K562 (cell line): ENCODE measurements around the gene MAP3K19. TPM values are rescaled to one million over a fixed set of nuclear protein-coding genes. Genes with fewer than 3 reads are reported as not detected.

Experiments
- CBFA2T3 ChIP-seq: fragments of 450-650 bp; IDR thresholded peaks from 2 replicates; pipeline ENCODE4 v1.6.1; 2017
- CC2D1A ChIP-seq: fragments of 450-650 bp; IDR thresholded peaks from 2 replicates; pipeline ENCODE4 v1.6.1; 2017; ENCODE audit warnings: mild to moderate bottlenecking
- CHD4 ChIP-seq: fragments of 200-600 bp; sonication (generic); IDR thresholded peaks from 3 replicates; pipeline ENCODE4 v1.6.1; 2012; ENCODE audit warnings: low read depth, mild to moderate bottlenecking, mixed read lengths, low read length, inconsistent platforms; ENCODE audit not compliant: insufficient read depth, insufficient replicate concordance, poor library complexity, severe bottlenecking
- DACH1 ChIP-seq: fragments of 450-650 bp; IDR thresholded peaks from 2 replicates; pipeline ENCODE4 v1.6.1; 2018; ENCODE audit not compliant: partially characterized antibody
- ETS2 ChIP-seq: IDR thresholded peaks from 2 replicates; pipeline ENCODE4 v1.6.1; 2016; ENCODE audit warnings: borderline replicate concordance, missing genetic modification characterization, mild to moderate bottlenecking, moderate library complexity, missing compliant biosample characterization; ENCODE audit not compliant: poor library complexity, severe bottlenecking
- FUS ChIP-seq: fragments of 200-400 bp; formaldehyde crosslinking; optimal IDR thresholded peaks from 2 replicates; pipeline ENCODE3; 2017; ENCODE audit warnings: low read depth, low read length
- HNRNPH1 ChIP-seq: fragments of 200-400 bp; formaldehyde crosslinking; optimal IDR thresholded peaks from 2 replicates; pipeline ENCODE3; 2017; ENCODE audit warnings: low read depth, mild to moderate bottlenecking, low read length, moderate library complexity
- MAFK ChIP-seq: IDR thresholded peaks from 2 replicates; pipeline ENCODE4 v1.6.1; 2011; ENCODE audit warnings: low read length, improper control_type of control experiment
- MLX ChIP-seq, 2 experiments: fragments of 450-650 bp in 1 of 2; sonication (generic) in 1 of 2; formaldehyde crosslinking; conservative IDR thresholded peaks; 2 replicates each; pipeline versions ENCODE4 v1.4.0 to v1.8.1; 2020 to 2022; ENCODE audit warnings: mild to moderate bottlenecking in 1 of 2, missing genetic modification reagents in 1 of 2
- POLR2B ChIP-seq: fragments of 450-650 bp; IDR thresholded peaks from 2 replicates; pipeline ENCODE4 v1.6.1; 2018; ENCODE audit warnings: low read depth; ENCODE audit not compliant: partially characterized antibody
- RAD51 ChIP-seq: fragments of 450-650 bp; IDR thresholded peaks from 2 replicates; pipeline ENCODE4 v1.7.1; 2016; ENCODE audit warnings: low read depth, mild to moderate bottlenecking, borderline replicate concordance
- RBM17 ChIP-seq: fragments of 200-400 bp; formaldehyde crosslinking; IDR thresholded peaks from 2 replicates; pipeline ENCODE4 v1.6.1; 2017; ENCODE audit warnings: low read depth, mild to moderate bottlenecking, low read length, borderline replicate concordance
- RBM22 ChIP-seq: fragments of 200-400 bp; formaldehyde crosslinking; IDR thresholded peaks from 2 replicates; pipeline ENCODE4 v1.6.1; 2018; ENCODE audit warnings: low read length, low read depth; ENCODE audit not compliant: poor library complexity, severe bottlenecking
- RCOR1 ChIP-seq, 2 experiments: IDR thresholded peaks; 2 replicates each; pipeline ENCODE4 v1.6.1; 2012; ENCODE audit warnings: low read depth in 2 of 2, low read length in 2 of 2, borderline replicate concordance in 1 of 2, improper control_type of control experiment in 1 of 2
- TCF15 ChIP-seq: fragments of 250-450 bp; sonication (Bioruptor Pico); IDR thresholded peaks from 2 replicates; pipeline ENCODE4 v1.8.0; 2022; ENCODE audit warnings: moderate library complexity, mild to moderate bottlenecking, inconsistent platforms
- TCF7L2 ChIP-seq: fragments of 150-350 bp; IDR thresholded peaks from 2 replicates; pipeline ENCODE4 v1.6.1; 2016; ENCODE audit warnings: low read depth, mild to moderate bottlenecking, low read length, moderate library complexity
- TEAD4 ChIP-seq, 2 experiments: sonication (generic) in 1 of 2; formaldehyde crosslinking in 1 of 2; IDR thresholded peaks; 2 replicates each; pipeline versions ENCODE4 v1.6.1 to v1.8.0; 2012 to 2022; ENCODE audit warnings: borderline replicate concordance in 1 of 2, inconsistent platforms in 1 of 2, low read length in 1 of 2, mild to moderate bottlenecking in 1 of 2, missing genetic modification reagents in 1 of 2
- THAP7 ChIP-seq: fragments of 250-450 bp; sonication (Bioruptor Pico); IDR thresholded peaks from 2 replicates; pipeline ENCODE4 v1.5.0; 2021
- ZBTB49 ChIP-seq: sonication (generic); formaldehyde crosslinking; IDR thresholded peaks from 2 replicates; pipeline ENCODE4 v1.8.0; 2022; ENCODE audit warnings: missing genetic modification reagents, mild to moderate bottlenecking, borderline replicate concordance
- ZNF232 ChIP-seq: sonication (generic); formaldehyde crosslinking; IDR thresholded peaks from 2 replicates; pipeline ENCODE4 v1.8.0; 2022; ENCODE audit warnings: mild to moderate bottlenecking, missing genetic modification reagents
- ZNF277 ChIP-seq: fragments of 250-450 bp; sonication (Bioruptor Pico); IDR thresholded peaks from 2 replicates; pipeline ENCODE4 v1.8.0; 2022; ENCODE audit warnings: inconsistent platforms, mild to moderate bottlenecking, moderate library complexity, borderline replicate concordance
- polyA plus RNA-seq, 8 experiments: library from polyadenylated mRNA; depleted of rRNA in 4 of 8; stranded (reverse) in 5 of 8; unstranded in 3 of 8; fragments of >200 nt; fragmentation: Nextera tagmentation in 2 of 8; fragmentation: Illumina TruSeq in 1 of 8; extraction: Ambion mirVana in 2 of 8; extraction: Trizol in 1 of 8; gene quantifications; 2 replicates each; pipeline versions ENCODE4 v1.2.1 to v1.2.3, GENCODE V29; 2011 to 2014; ENCODE audit warnings: inconsistent platforms in 1 of 8, missing spikeins in 1 of 8
- total RNA-seq, 7 experiments: library from RNA; depleted of rRNA in 6 of 7; stranded (reverse); fragments of >200 nt in 6 of 7; fragmentation: Illumina TruSeq in 2 of 7; extraction: Trizol in 2 of 7; gene quantifications; 2 replicates each; pipeline versions ENCODE4 v1.2.1 to v1.2.3, GENCODE V29; 2011 to 2021; ENCODE audit warnings: low replicate concordance in 1 of 7

The MAP3K19 gene
- total and polyA plus RNA-seq, 9 of the 15 experiments (the other 6 are each of a cell fraction or from before 2014, with no cell fraction given): 0.29 TPM; not detected in 8

GRCh38 chr2:134918526-134919340 is 128.5 kb downstream of the MAP3K19 start, which contains the start of gene CCNT2 (continued):
- no peak for TF ChIP-seq ZBTB49 (CRISPR knock-in tag)
- no peak for TF ChIP-seq ZNF232 (CRISPR knock-in tag)
- peak; percentile 66; the same call in 1 of the 2 replicates for TF ChIP-seq TCF7L2
- no peak for TF ChIP-seq TCF15
- TF ChIP-seq ZNF277 (CRISPR knock-in tag): no peak
- TF ChIP-seq MAFK: no peak
- TF ChIP-seq MLX (CRISPR knock-in tag; conservative IDR thresholded peaks at IDR 0.05): no peak
- no peak for TF ChIP-seq ETS2 (tag)
- TF ChIP-seq RAD51: no peak
- TF ChIP-seq TEAD4 (IDR thresholded peaks at IDR 0.05; ENCODE audit: low read length): no peak; the same call in 1 of the 2 replicates
- peak; percentile 84; the same call in 1 of the 2 replicates for TF ChIP-seq TEAD4 (CRISPR knock-in tag; IDR thresholded peaks at IDR 0.05; ENCODE audit: borderline replicate concordance)
- no peak for TF ChIP-seq CC2D1A
- TF ChIP-seq FUS: no peak
- peak; percentile 70 for TF ChIP-seq POLR2B
- TF ChIP-seq DACH1: peak; percentile 49
- TF ChIP-seq RCOR1 (IDR thresholded peaks at IDR 0.05; ENCODE audit: borderline replicate concordance in 1 of 2, low read depth in 2 of 2, low read length in 2 of 2): no peak
- TF ChIP-seq CBFA2T3: no peak
- no peak for TF ChIP-seq RBM22
- no peak for TF ChIP-seq HNRNPH1
- TF ChIP-seq THAP7 (CRISPR knock-in tag): no peak
- no peak for TF ChIP-seq RBM17
- TF ChIP-seq CHD4: no peak
